H1 (cell line): ENCODE data around the gene NFAT5. TPM values are rescaled to one million over a fixed set of nuclear protein-coding genes. Genes with fewer than 3 reads are reported as not detected.

Source experiments
- CTCF ChIA-PET: fragments of 300-600 bp; sonication (Branson Sonifier 250); formaldehyde crosslinking; loops from one replicate; lab custom pipeline; 2021; ENCODE audit not compliant: partially characterized antibody; lab: Charles Lee
- POLR2A ChIA-PET: fragments of 300-600 bp; sonication (Branson Sonifier 250); formaldehyde crosslinking; loops from one replicate; lab custom pipeline; 2021; ENCODE audit warnings: inconsistent platforms; ENCODE audit not compliant: partially characterized antibody; lab: Charles Lee
- DNase-seq, 2 experiments: peaks; one replicate each; pipeline versions ENCODE4 v3.0.0 to v3.0.0-alpha.2; 2010 to 2022; ENCODE audit warnings: low spot score in 2 of 2, low read depth in 1 of 2, mixed read lengths in 1 of 2
- FAIRE-seq: peaks from 2 replicates; lab custom pipeline; 2011; peaks lifted over from hg19 to GRCh38; lab: Jason Lieb, UNC
- H2AFZ ChIP-seq: 2 replicates; pipeline ENCODE4 v1.8.1; 2012; ENCODE audit warnings: low read length, inconsistent platforms
- H2AK5ac ChIP-seq: 2 replicates; pipeline ENCODE4 v1.6.1; 2013; ENCODE audit warnings: low read depth, low read length
- H2BK120ac ChIP-seq: replicated peaks from 2 replicates; pipeline ENCODE3; 2013; ENCODE audit warnings: low read depth, low read length, inconsistent platforms
- H2BK12ac ChIP-seq: 2 replicates; pipeline ENCODE4 v1.6.1; 2013; ENCODE audit warnings: low read depth, low read length
- H2BK15ac ChIP-seq: 2 replicates; pipeline ENCODE4 v1.6.1; 2013; ENCODE audit warnings: low read length
- H2BK20ac ChIP-seq: 2 replicates; pipeline ENCODE4 v1.6.1; 2013; ENCODE audit warnings: low read length
- H2BK5ac ChIP-seq: 2 replicates; pipeline ENCODE4 v1.6.1; 2013; ENCODE audit warnings: low read depth, low read length
- H3K14ac ChIP-seq: 2 replicates; pipeline ENCODE4 v1.6.1; 2013; ENCODE audit warnings: inconsistent platforms; ENCODE audit not compliant: insufficient read length
- H3K18ac ChIP-seq: 2 replicates; pipeline ENCODE4 v1.6.1; 2013; ENCODE audit warnings: low read length; ENCODE audit errors: extremely low read depth
- H3K23ac ChIP-seq: 2 replicates; pipeline ENCODE4 v1.6.1; 2013; ENCODE audit warnings: inconsistent platforms; ENCODE audit not compliant: insufficient read length
- H3K23me2 ChIP-seq: 2 replicates; pipeline ENCODE4 v1.6.1; 2013; ENCODE audit warnings: low read depth, low read length
- H3K27ac ChIP-seq: 2 replicates; pipeline ENCODE4 v1.6.1; 2011; ENCODE audit warnings: low read depth, low read length, inconsistent platforms
- H3K27me3 ChIP-seq, 4 experiments: replicated peaks in 1 of 4; 1 replicate in 1 of 4; 2 replicates in 3 of 4; pipeline versions ENCODE4 v1.6.1 to v1.8.1; 2011 to 2013; ENCODE audit warnings: low read length in 3 of 4, mild to moderate bottlenecking in 3 of 4, inconsistent platforms in 2 of 4, mixed read lengths in 2 of 4, moderate library complexity in 1 of 4; ENCODE audit not compliant: control insufficient read depth in 3 of 4, insufficient read depth in 3 of 4; ENCODE audit errors: extremely low read depth in 1 of 4
- H3K36me3 ChIP-seq, 4 experiments: 2 replicates each; pipeline versions ENCODE4 v1.6.1 to v1.8.1; 2011 to 2013; ENCODE audit warnings: mild to moderate bottlenecking in 4 of 4, low read length in 3 of 4, moderate library complexity in 2 of 4, control low read depth in 1 of 4, inconsistent platforms in 1 of 4; ENCODE audit not compliant: insufficient read depth in 4 of 4, control insufficient read depth in 2 of 4
- H3K4ac ChIP-seq: replicated peaks from 2 replicates; pipeline ENCODE3; 2013; ENCODE audit warnings: low read length, low read depth, mixed read lengths, inconsistent platforms; ENCODE audit not compliant: insufficient read length
- H3K4me1 ChIP-seq, 4 experiments: replicated peaks in 1 of 4; 1 replicate in 1 of 4; 2 replicates in 3 of 4; pipeline versions ENCODE4 v1.6.1 to v1.8.1; 2011 to 2013; ENCODE audit warnings: low read length in 3 of 4, inconsistent platforms in 2 of 4, mixed read lengths in 1 of 4; ENCODE audit not compliant: insufficient read depth in 4 of 4, control insufficient read depth in 3 of 4
- H3K4me2 ChIP-seq, 2 experiments: 2 replicates each; pipeline versions ENCODE4 v1.6.1 to v1.8.1; 2011 to 2013; ENCODE audit warnings: low read depth in 2 of 2, low read length in 2 of 2, control low read depth in 1 of 2, inconsistent platforms in 1 of 2, mild to moderate bottlenecking in 1 of 2; ENCODE audit not compliant: insufficient read depth in 1 of 2
- H3K4me3 ChIP-seq, 4 experiments: fragments of 200-600, 300-600 bp in 1 of 4; sonication (generic), shearing (Covaris generic), sonication (Bioruptor Twin) in 1 of 4; 2 replicates each; pipeline versions ENCODE4 v1.5.1 to v1.8.1; 2011 to 2016; ENCODE audit warnings: low read length in 4 of 4, low read depth in 3 of 4, control low read depth in 2 of 4, inconsistent platforms in 2 of 4, mild to moderate bottlenecking in 2 of 4, mixed read lengths in 1 of 4, moderate library complexity in 1 of 4; ENCODE audit not compliant: insufficient read depth in 2 of 4; ENCODE audit errors: extremely low read depth in 1 of 4
- H3K56ac ChIP-seq: replicated peaks from 2 replicates; pipeline ENCODE3; 2013; ENCODE audit warnings: low read depth, mild to moderate bottlenecking, mixed read lengths, low read length, inconsistent platforms; ENCODE audit not compliant: insufficient read length
- H3K79me1 ChIP-seq: 2 replicates; pipeline ENCODE4 v1.6.1; 2013; ENCODE audit warnings: low read depth, low read length, control low read depth
- H3K79me2 ChIP-seq, 2 experiments: 2 replicates each; pipeline versions ENCODE4 v1.6.1 to v1.8.1; 2012 to 2013; ENCODE audit warnings: low read length in 2 of 2, mild to moderate bottlenecking in 2 of 2, inconsistent platforms in 1 of 2; ENCODE audit not compliant: insufficient read depth in 2 of 2, control insufficient read depth in 1 of 2
- H3K9ac ChIP-seq, 4 experiments: replicated peaks in 1 of 4; 1 replicate in 1 of 4; 2 replicates in 3 of 4; pipeline versions ENCODE4 v1.6.1 to v1.8.1; 2011 to 2013; ENCODE audit warnings: low read depth in 3 of 4, low read length in 3 of 4, control low read depth in 2 of 4, mild to moderate bottlenecking in 2 of 4, moderate library complexity in 2 of 4, inconsistent platforms in 1 of 4; ENCODE audit errors: extremely low read depth in 1 of 4
- H3K9me3 ChIP-seq, 2 experiments: 2 replicates each; pipeline versions ENCODE4 v1.6.1 to v1.8.1; 2012 to 2013; ENCODE audit warnings: mild to moderate bottlenecking in 2 of 2, moderate library complexity in 2 of 2, control low read depth in 1 of 2, inconsistent platforms in 1 of 2, low read depth in 1 of 2, low read length in 1 of 2, mixed read lengths in 1 of 2; ENCODE audit not compliant: insufficient read depth in 2 of 2
- H4K20me1 ChIP-seq, 2 experiments: replicated peaks in 1 of 2; 2 replicates each; pipeline versions ENCODE3 to v1.8.1; 2011 to 2013; ENCODE audit warnings: inconsistent platforms in 2 of 2, low read length in 2 of 2, mild to moderate bottlenecking in 1 of 2; ENCODE audit not compliant: insufficient read depth in 2 of 2, control insufficient read depth in 1 of 2
- H4K5ac ChIP-seq: 2 replicates; pipeline ENCODE4 v1.6.1; 2013; ENCODE audit warnings: low read length, low read depth, mixed read lengths, inconsistent platforms; ENCODE audit not compliant: insufficient read length
- H4K8ac ChIP-seq: 2 replicates; pipeline ENCODE4 v1.8.0; 2013; ENCODE audit warnings: mild to moderate bottlenecking, moderate library complexity, low read length, inconsistent platforms; ENCODE audit not compliant: insufficient read depth; ENCODE audit errors: extremely low read depth
- H4K91ac ChIP-seq: replicated peaks from 2 replicates; pipeline ENCODE3; 2013; ENCODE audit warnings: low read length, mixed read lengths, inconsistent platforms; ENCODE audit not compliant: insufficient read length
- KDM4A ChIP-seq: IDR thresholded peaks from one replicate; pipeline ENCODE4 v1.7.1; 2012; ENCODE audit warnings: low read depth, mild to moderate bottlenecking, moderate library complexity, low read length, inconsistent platforms; ENCODE audit not compliant: severe bottlenecking
- MAX ChIP-seq: IDR thresholded peaks from 2 replicates; pipeline ENCODE4 v1.6.1; 2012; ENCODE audit warnings: inconsistent platforms
- SRF ChIP-seq: IDR thresholded peaks from 2 replicates; pipeline ENCODE4 v1.6.1; 2011; ENCODE audit warnings: mild to moderate bottlenecking, low read depth, low read length, moderate library complexity
- SUZ12 ChIP-seq: fragments of 200-600 bp; sonication (generic); IDR thresholded peaks from 2 replicates; pipeline ENCODE4 v1.6.1; 2012; ENCODE audit warnings: mild to moderate bottlenecking, inconsistent platforms, low read length, moderate library complexity, mixed read lengths
- TBP ChIP-seq: IDR thresholded peaks from 2 replicates; pipeline ENCODE4 v1.6.1; 2011; ENCODE audit warnings: low read depth, low read length, improper control_type of control experiment
- WGBS, 2 experiments: shearing (Covaris generic) in 1 of 2; methylation state at CpG; one replicate each; pipeline versions ENCODE4 v1.1.6 to v1.1.7; 2013 to 2015; ENCODE audit warnings: low lambda C conversion rate in 2 of 2, mixed read lengths in 2 of 2, inconsistent platforms in 1 of 2, low coverage in 1 of 2, missing lambda C conversion rate in 1 of 2; ENCODE audit not compliant: insufficient replicate concordance in 2 of 2, insufficient coverage in 1 of 2, insufficient read length in 1 of 2; ENCODE audit errors: extremely low coverage in 1 of 2, missing lambda C conversion rate in 1 of 2; 5-methylcytosine and 5-hydroxymethylcytosine counted together
- polyA plus RNA-seq, 7 experiments: library from polyadenylated mRNA; depleted of rRNA in 3 of 7; stranded (reverse) in 5 of 7; unstranded in 2 of 7; fragments of >200 nt in 5 of 7; fragments of 200-250 nt in 2 of 7; gene quantifications; 1 replicate in 5 of 7; 2 replicates in 1 of 7; 4 replicates in 1 of 7; pipeline versions ENCODE4 v1.2.1 to v1.2.3, GENCODE V29; 2011 to 2013; ENCODE audit warnings: missing spikeins in 2 of 7, mixed read lengths in 2 of 7
- total RNA-seq: library from RNA; stranded (reverse); fragmentation: NEBNext Ultra II Directional; extraction: Animal tissue kit (Norgen Biotek cat#: 25700); gene quantifications from 2 replicates; pipeline ENCODE4 v1.2.1, GENCODE V29; 2021

Gene NFAT5
- total and polyA plus RNA-seq, 2 of the 8 experiments (the other 6 are each of a cell fraction or from before 2014, with no cell fraction given) = 8.9 to 29.0 TPM

- Histone ChIP-seq H2BK20ac (no peak overlapping the region), H3K79me2 (no peaks in the 10 kb centered on the region), H2BK5ac (no peak overlapping the region), H3K4me3 (no peak overlapping the region), H4K91ac (no peak overlapping the region), H3K36me3 (peaks cover 0 to 6% (median 4%) of the 10 kb centered on the region in 4 experiments; a peak in 2 of 8 replicates), H3K56ac (no peak overlapping the region), H4K5ac (no peak overlapping the region), H3K18ac (no peak overlapping the region), H2AK5ac (no peak overlapping the region), H3K23me2 (no peaks in the 10 kb centered on the region), H3K9ac (no peak overlapping the region; a peak in 1 of 7 replicates), H3K4me1 (0 out of 7 replicates have a peak, but pooled peaks cover 0 to 2% (median 0%) of the 10 kb centered on the region in 4 experiments), H2BK120ac (no peak overlapping the region), H2BK12ac (no peak overlapping the region), H4K20me1 (no peaks in the 10 kb centered on the region), H2BK15ac (no peak overlapping the region), H3K27ac (no peak overlapping the region), H3K79me1 (no peaks in the 10 kb centered on the region), H3K14ac (no peak overlapping the region), H4K8ac (no peak overlapping the region), H3K9me3 (no peaks in the 10 kb centered on the region), H3K23ac (no peak overlapping the region), H3K4me2 (no peak overlapping the region), H2AFZ (no peak overlapping the region), H3K4ac (no peak overlapping the region), H3K27me3 (no peaks in the 10 kb centered on the region)
- ChIA-PET CTCF (interaction anchor here (0.6 to 13.1 kb wide), 5 partner anchors 9 to 320 kb away, joined by 3 to 88 read pairs (median 3); partner anchors contain the start of gene NOB1), POLR2A (no interaction called here)
- no peak for TF ChIP-seq SRF
- TF ChIP-seq SUZ12 = no peak
- no peak for TF ChIP-seq KDM4A
- TF ChIP-seq TBP = no peak
- TF ChIP-seq MAX = no peak
- FAIRE-seq = no peak
- 83% methylated on average over 10 of the region's 10 CpGs; no CpG with 5 or more reads in 1 of the 2 experiments for WGBS, 2 experiments
- peak in 1 of 2 experiments; percentile 29 for DNase-seq
These were observed 152.5 kb downstream of the NFAT5 start for GRCh38 chr16:69718111-69718764.
